Right hindlimb (tissue), 1 donor: ENCODE measurements around the gene SHISA6.

ENCODE experiments used
- DNase-seq: peaks from one replicate; pipeline ENCODE4 v3.0.0-alpha.2; 2018

Gene SHISA6

DNA sequence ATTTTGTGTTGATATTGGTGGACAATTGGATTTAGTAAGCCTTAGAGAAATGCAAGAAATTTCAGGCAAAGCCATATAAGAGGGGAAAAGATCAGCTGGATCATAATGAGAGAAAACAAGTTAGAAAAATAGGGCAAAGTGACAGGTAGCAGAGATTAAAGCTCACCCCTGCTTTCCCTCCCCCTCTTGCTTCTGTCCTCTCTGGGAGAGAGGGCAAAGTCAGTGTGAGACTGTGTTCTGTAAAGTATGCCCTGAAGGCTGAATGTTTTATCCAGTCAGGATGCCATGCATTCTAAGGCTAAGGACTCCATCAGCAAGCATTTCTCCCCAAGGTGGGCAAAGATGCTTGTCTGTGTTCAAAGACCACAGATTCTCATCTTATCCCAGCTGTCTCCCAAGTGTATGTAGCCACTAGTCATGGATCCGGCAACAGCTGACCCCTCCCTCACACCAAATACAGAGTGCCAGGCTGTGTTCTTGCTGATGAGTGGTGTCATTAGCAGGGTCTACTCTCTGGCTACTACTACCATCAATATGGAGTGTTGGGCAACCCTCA, 221.1 kb downstream of the SHISA6 start:
- DNase-seq, result no peak

DNA sequence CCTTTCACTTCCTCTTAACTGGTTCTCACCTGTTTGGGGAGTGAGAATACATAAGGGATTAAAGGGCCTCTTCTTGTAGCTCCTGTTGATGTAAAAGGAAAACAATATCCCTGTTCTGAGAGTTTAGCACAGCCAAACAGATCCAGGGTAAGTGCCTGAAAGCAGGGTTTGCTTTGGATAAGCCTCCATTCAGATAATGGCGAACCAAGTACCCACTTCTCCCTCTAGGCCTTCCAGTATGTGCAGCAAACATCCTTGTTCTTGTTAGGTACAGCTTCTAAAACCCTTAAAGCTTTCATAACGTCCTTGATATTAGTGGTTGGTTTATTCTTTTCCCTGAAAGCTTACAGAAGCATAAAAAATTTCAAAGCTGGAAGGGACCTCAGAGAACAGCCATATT, 226.6 kb downstream of the SHISA6 start:
- DNase-seq, result no peak

DNA sequence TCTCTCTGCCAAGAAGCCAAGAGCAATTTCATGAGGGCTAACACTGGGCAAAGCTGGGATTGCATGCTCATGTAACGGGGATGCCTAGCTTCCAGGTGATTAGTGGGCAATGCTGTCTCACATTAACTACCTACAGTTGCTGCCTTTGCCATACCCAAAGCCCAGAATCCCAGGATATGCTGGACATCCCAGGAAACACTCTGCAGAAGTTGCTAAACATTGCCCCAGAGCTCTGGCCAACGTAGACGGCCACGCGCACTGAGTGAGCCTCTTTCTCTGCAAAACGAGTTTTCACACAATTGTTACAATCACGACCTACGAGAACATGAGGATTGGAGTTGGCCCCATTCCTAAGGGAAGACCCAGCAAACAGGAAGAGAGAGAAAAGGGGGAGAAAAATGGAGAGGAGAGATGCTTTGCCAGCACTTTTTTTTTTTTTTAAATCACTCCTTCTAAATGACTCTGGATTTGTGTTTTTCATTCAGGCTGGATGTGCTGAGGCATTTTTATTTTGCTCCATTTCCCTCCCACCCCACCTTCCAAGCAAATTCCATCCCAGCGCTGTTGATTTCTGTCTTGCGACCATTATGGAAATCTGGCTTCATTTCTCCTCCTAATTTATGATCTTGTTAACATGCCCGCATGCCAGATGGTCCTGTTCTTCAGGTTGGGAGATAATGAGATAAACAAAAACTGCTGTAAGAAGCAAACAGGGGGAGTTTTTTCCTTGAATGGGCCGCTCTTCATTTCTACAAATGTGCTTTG, 244.5 kb downstream of the SHISA6 start:
- DNase-seq, result peak; percentile 18

DNA sequence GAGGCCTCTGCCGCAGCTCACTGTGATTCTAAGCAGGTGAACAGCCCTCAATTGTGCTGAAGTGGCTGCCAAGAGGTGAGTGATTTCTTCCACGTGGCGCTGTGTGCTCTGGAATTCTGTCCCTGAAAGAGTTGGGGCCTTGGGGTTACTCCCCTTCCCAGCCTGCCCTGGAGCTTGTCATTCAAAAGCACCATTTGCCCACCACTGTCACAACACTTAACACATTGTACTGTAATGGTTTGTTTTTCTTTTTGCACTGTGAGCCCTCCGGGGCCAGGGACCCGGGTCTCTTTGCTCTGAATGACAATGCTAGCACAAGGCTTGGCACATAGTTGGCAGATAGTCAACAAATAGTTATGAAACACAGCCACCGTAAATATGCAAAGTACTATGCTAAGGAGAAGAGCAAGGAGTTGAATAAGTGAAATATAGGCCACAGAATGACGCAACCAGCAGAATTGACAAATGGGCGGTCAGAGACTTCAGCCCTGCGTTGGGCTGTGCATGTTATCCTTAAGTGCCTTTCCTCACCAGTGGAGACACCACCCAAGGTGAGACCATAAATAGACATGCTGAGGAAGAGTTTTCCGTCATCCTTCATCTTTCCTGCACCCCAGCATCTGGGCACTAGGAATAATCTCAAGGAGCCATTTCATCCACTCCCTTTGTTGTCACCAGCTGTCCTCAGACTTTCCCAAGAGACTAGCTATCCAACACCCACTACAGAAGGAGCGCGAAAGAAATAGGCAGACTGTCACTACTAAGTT, 245.3 kb downstream of the SHISA6 start:
- no peak for DNase-seq

DNA sequence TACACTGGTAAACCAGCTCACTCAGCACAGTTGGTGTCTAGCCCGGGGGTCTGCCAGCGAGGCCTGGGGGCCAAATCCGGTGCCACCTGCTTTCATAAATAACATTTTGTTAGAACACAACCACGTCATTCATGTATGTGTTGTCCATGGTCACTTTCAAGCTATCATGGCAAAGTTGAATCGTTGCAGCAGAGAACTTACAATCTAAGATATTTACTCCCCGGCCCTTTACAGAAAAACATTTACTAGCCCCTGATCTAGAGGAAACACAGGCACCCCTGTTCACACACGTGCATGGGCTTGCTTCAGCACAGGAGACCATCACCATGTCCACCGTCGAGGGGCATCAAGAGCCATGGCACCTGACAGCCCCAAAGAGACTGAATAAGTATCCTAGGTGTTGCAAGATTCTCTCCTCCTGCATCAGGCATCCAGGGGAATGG, 245.9 kb downstream of the SHISA6 start:
- no peak for DNase-seq

DNA sequence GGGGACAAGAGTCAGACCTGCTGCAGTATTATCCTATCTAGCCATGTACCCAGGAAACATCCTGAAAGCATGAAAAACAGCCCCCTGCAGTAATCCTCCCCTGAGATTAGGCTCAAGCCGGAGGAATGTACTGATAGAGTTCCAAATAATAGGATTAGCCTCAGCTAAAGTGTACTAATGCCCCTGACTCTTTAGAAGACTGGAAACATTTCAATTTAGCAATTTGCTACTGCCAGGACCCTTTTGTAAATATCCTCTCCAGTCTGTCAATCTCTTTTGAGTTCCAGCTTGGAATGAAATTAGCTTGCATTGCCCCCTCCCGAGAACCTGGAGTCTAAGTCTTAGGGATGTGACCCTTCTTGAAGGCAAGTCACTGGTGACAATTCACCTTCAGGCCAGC, 246.5 kb downstream of the SHISA6 start:
- no peak for DNase-seq

DNA sequence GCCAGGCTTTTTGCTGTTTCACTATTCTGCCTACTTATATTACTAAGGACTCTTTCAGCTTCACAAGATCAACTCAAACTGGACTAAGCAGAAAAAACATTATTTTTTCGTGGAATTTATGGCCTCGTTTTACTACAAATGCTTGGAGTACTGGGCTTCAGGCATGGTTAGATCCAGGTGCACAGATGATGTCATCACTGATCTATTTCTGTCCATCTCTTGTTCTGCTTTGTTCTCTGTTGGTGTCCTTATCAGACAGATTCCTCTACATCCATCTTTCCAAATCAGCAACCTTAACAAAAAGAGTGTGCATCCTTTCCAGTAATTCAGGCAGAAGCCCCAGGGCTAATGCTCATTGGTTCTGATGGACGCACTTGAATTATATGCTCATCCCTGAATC, 247.4 kb downstream of the SHISA6 start:
- DNase-seq, result no peak

DNA sequence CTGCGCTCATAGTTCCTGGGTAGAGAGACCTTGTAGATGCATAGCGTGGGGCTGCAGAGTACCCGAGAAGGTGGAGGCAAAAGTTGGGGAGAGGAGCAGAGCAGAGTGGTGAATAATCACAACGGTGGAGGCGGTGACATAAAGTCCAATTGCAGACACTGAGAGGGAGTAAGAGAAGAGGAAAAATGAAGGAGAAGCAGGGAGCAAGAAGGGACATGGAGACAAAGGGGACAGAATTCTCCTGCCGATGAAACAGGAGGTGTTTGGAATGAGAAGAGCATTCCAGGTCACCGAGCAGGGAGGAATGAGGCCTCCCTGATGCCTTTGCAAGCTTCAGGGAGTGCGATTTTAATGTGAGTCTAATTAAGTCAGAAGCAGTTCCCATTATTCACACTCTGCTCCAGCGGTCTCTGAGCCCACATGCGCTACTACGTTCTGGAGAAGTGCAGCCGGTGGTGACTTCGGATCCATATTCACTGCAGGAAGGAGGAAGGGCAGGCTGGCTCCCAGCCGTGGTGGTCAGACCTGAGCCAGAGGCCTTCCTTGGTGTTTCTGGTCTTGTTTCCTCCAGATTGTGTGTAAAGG, 249.2 kb downstream of the SHISA6 start:
- DNase-seq, result no peak

DNA sequence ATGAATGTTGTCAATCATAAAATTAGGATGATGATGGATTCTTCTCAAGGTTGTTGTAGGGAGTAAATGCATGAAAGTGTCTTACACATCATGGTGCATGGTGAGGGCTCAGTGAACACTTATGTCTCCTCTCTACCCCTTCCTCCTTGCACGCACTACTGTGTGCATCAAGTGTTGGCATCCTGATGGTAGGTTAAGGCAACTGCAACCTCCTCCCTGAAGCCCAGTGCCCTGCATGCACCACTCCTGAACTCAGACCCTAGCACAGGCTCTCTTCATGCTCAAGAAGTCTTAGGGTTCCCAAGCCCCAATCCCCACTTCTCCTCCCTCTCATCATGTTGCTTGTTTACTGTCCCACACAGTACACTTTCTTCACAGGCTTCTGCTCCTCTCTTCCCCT, 251.5 kb downstream of the SHISA6 start:
- DNase-seq, result no peak

DNA sequence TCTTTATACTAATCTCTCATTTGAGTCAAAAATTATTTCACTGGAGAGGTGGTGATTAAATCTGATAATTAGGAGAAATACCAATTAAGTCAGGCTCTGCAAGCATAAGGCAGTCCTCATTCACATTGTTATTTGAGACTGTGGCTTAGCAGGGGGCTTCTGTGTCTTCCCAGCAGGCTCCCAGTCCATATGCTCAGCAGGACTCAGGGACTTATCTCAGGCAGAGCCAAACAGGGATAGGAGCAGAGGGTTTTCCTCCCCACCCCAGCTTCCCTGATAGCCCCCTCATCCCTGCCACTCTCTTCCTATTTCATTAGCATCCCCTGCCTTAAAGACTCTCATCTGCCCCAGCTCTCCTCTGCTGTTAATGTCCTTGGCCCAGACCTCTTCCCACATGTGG, 252.9 kb downstream of the SHISA6 start:
- DNase-seq, result no peak

DNA sequence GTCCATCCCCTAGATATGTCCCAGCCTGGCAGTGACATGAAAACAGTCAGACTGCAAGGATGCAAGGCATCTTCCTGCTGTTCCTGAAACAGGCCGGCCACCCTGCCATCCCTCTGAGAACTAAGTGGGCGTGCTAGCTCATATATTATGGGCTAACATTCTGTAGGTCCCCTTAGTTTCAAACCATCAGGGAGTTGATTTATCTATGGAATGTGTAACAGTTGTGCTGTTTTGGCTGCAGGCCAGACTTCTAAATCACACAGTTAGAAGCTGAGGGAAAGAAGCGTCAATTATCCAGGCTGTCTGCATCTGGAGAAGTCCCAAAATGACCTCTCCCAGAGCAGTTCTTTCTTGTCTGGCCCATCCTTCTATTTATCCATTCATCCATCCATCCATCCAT, 254.6 kb downstream of the SHISA6 start:
- DNase-seq, result no peak

DNA sequence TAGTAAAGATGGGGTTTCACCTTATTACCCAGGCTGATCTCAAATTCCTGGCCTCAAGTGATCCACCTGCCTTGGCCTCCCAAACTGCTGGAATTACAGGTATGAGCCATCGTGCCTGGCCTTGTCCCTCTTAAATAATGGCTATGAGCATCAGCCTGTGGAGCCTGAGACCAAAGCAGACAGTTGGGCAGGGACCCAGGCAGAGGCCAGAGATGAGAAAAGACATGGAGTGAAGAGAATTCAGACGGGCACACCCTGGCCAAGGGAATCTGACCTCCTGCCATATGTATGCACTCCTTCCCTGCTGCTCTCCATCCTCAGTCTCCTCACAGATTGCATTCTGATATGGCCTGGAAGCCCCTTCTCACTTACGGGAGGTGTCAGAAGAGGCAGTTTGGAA, 258.9 kb downstream of the SHISA6 start:
- no peak for DNase-seq

DNA sequence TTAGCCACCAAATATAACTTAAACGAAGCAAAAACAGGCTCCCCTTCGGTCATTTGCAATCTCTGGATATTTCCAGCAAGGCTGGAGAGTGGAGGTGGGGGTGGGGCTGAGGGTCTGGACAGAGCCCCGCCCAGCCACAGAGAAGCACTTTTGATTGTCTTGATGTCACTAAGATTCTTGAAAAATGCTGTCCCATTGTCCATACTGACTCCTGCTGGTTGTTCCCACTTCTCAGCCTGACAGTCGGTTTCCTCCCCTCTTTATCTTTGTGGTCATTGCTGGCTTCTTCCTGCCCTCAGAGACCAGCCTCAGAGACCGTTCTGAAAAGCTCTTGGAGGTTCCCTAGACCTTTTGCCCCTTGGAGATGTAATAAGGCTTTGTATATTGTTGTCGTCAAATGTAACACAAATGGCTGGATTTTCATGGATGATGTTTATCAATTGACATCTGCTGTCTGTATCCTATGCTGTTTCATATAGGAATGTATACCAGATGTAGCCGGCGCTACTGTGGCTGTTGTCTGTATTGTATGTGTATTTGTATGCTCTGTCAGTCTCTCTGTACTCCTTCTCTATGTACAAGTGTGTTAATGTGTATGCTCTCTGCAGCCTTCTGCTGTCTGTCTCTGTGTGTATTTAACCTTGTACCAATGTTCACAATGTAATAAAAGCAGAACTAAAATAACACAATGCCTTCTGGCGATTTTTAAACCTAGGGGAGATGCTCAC, 262.5 kb downstream of the SHISA6 start:
- DNase-seq, result no peak

DNA sequence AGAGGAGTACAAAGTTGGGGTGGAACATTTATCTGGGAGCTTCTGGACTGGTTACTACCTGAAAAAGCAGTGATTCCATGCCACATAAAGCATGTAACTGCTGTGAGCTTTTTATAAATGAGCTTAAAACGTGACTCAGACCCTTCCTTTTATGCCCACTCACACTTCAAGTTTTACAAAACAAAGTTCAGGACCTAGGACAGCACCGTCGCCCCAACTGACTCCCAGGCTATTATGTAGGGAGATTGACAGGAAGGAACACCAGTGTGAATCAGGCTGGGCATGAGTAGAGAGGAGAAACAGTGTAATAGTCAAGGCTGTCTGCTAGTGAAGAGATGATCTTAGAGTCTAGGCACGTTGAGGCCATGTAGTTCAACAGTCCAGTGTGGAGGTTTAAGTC, 265.6 kb downstream of the SHISA6 start:
- DNase-seq, result peak; percentile 44

DNA sequence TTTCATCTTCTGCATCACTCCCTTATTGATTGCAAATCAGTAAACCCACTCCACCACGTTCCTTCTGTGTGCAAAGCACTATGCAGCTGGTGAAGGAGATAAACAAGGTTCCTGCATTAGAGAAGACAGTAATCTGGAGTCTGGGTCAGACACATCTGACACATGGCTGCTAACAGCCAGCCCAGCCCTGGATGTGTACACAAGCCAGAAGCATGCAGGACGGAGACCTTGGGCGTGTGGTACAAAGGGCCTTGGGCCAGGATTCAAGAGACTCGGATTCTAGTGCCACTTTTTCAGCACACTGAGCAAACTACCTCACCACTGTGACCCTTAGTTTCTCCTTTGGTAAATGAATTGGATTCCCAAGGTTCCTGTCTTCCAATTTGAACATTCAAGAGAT, 270.7 kb downstream of the SHISA6 start:
- DNase-seq, result no peak

DNA sequence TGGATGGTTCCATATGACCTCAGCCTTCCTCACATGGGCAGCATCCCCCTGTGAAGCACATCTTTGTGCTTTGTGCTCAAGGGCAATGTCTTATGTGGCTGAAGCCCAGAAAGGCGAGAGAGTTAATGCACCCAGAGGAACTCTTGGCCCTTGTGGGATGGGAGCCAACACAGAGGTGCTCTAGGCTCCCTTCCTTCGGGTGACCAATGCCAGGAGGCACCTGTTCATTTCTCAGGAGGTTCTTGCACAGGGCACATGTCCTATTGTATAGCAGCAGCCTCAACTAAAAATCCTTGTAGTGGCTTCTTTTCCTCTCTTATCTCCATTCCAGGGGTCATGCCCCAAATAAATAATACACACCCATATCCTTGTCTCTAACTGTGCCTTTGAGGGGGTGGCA, 273.6 kb downstream of the SHISA6 start:
- DNase-seq, result no peak

DNA sequence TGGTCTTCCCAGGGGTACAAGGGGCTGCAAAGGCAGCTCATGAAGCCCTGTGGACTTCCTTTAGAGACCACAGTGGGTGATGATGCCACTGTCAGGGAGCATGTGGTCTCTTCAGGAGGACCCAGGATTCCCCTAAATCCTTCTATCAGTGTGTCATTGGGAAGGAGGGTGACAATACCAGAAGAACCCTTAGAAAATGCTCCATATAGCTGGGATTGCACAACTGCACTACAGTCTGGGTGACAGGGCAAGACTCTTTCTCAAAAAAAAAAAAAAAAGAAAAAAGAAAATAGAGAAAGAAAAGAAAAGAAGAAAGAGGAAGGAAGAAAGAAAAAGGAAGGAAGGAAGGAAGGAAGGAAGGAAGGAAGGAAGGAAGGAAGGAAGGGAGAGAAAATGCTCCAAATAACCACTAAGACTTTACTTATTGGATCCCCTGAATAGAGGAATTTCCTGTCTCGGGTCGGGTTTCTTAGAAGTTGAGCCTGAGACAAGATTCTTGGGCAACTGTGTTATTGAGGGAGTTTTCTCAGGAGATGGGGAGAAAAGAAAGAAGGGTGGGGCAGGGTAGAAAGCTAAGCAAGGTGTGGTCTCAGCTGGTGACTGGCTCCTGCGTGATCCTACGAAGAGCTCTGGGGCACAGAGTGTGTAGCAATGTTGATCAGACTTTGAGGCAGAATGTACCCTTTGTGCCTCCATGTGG, 274.1 kb downstream of the SHISA6 start:
- DNase-seq, result no peak

DNA sequence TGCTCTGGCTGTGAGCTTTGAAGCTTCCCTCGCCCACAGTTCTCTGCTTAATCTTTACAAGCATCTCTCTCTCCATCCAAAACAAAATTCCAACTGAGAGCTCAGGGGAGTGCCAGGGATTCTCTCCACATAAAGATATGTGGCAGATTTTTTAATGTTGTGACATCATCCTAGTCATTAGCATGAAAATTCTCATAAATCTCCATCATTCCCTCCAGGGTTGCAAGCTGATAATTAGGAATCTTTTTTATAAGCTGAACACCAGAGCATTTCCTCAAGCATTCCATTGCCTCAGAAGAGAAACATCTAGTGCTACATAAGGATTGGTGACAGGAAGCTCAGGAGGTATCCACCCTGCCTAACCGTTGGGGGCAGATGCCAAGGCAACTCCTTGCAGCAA, 274.9 kb downstream of the SHISA6 start:
- DNase-seq, result no peak

DNA sequence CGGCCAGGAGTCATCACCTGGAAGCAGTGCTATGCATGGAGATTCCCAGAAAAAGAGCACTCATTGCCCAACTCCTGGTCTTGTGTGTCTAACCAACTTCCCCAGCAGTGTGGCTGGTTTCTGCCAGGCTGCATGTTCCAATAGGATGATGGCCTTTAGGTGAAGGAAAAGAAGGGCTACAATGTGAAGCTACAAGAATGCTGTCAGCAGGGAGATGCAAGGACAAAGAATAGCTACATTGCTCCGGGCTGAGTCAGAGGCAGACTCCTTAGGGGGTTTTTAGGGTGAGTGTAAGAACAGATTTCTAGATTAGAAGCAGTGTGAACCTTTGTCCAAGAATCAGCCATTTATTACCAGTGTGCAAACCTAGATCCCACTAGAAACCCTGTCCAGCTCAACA, 294.2 kb downstream of the SHISA6 start:
- no peak for DNase-seq

DNA sequence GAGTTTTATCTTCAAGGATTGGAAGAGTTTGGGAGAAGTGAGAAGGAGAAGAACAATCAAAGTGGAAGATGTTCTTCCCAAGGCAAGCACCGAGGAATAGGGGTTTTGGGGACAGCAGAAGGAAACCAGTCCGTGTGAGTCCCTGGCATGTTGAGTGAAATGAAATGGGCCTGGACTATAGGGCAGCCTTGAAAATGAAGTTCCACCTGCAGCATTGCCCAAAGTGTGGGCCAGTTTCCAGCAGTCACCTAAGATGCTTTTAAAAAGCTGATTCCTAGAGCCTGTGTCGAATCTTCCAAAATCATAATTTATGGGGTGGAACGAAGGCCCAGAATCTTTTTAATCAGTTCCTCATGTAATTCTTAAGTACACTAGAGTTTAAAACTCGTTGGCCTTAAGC, 297.4 kb downstream of the SHISA6 start:
- no peak for DNase-seq

DNA sequence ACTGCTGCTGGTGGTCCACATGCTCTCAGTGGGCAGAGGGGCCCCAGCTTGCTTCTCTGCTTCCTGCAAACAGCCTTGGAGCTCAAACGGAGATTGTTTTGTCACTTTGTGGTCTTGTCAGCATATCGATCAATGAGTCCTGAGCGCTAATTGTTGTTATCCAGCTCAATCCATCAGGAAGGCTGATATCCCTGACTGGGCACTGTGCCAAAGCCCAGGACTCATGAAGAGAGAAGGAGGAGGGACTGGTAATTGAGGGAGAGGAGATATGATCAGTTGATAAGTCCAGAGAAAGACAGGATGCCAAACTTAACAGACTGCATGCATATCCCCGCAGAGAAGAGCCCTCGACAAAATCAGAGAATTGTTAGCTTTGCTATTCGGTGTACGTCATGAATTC, 298.6 kb downstream of the SHISA6 start:
- DNase-seq, result no peak

DNA sequence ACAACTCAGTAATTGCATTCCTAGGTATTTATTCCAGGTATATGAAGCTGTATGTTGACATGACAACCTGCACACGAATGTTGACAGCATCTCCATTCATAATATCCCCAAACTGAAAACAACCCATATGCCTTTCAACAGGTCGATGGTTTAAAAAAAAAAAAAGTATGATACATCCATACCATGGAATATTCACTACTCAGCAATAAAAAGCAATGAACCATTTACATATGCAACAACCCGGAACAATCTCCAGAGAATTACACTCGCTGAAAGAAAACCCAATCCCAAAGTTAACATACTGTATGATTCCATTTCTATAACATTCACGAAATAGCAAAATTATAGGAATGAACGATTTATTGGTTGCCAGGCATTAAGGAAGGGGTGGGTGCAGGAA, 304.0 kb downstream of the SHISA6 start:
- DNase-seq, result no peak

DNA sequence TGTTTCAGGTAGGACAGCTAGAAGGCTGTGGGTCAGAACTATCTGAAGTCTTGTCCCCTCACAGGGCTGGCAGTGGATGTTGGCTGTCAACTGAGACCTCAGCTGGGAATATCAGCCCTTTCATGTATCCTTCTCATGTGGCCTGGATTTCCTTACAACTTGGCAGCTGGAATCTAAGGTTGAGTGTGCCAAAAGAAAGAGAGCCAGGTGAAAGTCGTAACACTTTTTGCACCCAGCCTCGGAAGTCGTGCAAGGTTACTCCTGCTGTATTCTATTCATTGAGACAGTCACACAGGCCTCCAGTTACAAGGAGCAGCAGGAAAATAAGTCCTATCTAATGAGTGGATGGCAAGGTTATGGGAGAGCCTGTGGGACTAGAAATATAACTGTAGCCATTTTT, 304.7 kb downstream of the SHISA6 start:
- DNase-seq, result no peak
